Caco-2 (cell line): ENCODE data around the gene SMCO3. TPM values are rescaled to one million over a fixed set of nuclear protein-coding genes. Genes with fewer than 3 reads are reported as not detected.

ENCODE experiments used
- BruUV-seq: library from RNA; stranded (reverse); fragments of 400-500 nt; replicated peaks from 2 replicates; lab custom pipeline; 2021; lab: Mats Ljungman, UMichigan
- CTCF ChIA-PET: fragments of 300-600 bp; sonication (Branson Sonifier 250); formaldehyde crosslinking; loops from one replicate; lab custom pipeline; 2022; ENCODE audit warnings: antibody characterized with exemption; lab: Charles Lee
- POLR2A ChIA-PET: fragments of 300-600 bp; sonication (Branson Sonifier 250); formaldehyde crosslinking; loops from one replicate; lab custom pipeline; 2022; ENCODE audit warnings: antibody characterized with exemption; lab: Charles Lee
- DNase-seq, 2 experiments: peaks; one replicate each; pipeline versions ENCODE4 v3.0.0 to v3.0.0-alpha.2; 2020 to 2022
- H3K27me3 ChIP-seq: replicated peaks from 2 replicates; pipeline ENCODE4 v1.6.0; 2011; ENCODE audit warnings: low read length; ENCODE audit not compliant: control insufficient read depth, insufficient read depth
- H3K36me3 ChIP-seq: 2 replicates; pipeline ENCODE4 v1.5.1; 2011; ENCODE audit warnings: low read length; ENCODE audit not compliant: control insufficient read depth, insufficient read depth
- H3K4me1 ChIP-seq: fragments of 250-450 bp; sonication (Bioruptor Pico); 2 replicates; pipeline ENCODE4 v1.5.1; 2020; ENCODE audit warnings: mild to moderate bottlenecking
- H3K4me3 ChIP-seq: 2 replicates; pipeline ENCODE4 v1.5.1; 2011; ENCODE audit warnings: low read depth, mild to moderate bottlenecking, control low read depth, low read length
- H3K9me3 ChIP-seq: fragments of 250-450 bp; sonication (Bioruptor Pico); 2 replicates; pipeline ENCODE4 v1.5.1; 2020; ENCODE audit warnings: mild to moderate bottlenecking, moderate library complexity
- H3K27ac Mint-ChIP-seq: one replicate; pipeline ENCODE4 v1.8.0; 2022; ENCODE audit warnings: mixed read lengths; ENCODE audit not compliant: unreplicated experiment
- H3K27me3 Mint-ChIP-seq: one replicate; pipeline ENCODE4 v1.8.0; 2022; ENCODE audit warnings: mixed read lengths; ENCODE audit not compliant: insufficient read depth, unreplicated experiment
- H3K36me3 Mint-ChIP-seq: one replicate; pipeline ENCODE4 v1.8.0; 2022; ENCODE audit warnings: mild to moderate bottlenecking, mixed read lengths; ENCODE audit not compliant: insufficient read depth, unreplicated experiment
- H3K4me1 Mint-ChIP-seq: one replicate; pipeline ENCODE4 v1.8.0; 2022; ENCODE audit warnings: low read depth, mixed read lengths; ENCODE audit not compliant: unreplicated experiment
- H3K4me3 Mint-ChIP-seq: one replicate; pipeline ENCODE4 v1.8.0; 2022; ENCODE audit warnings: mild to moderate bottlenecking, moderate library complexity, mixed read lengths; ENCODE audit not compliant: unreplicated experiment
- H3K9me3 Mint-ChIP-seq: one replicate; pipeline ENCODE4 v1.8.0; 2022; ENCODE audit warnings: mixed read lengths; ENCODE audit not compliant: unreplicated experiment
- intact Hi-C: fragments of 100-400 bp; cut with micrococcal nuclease; formaldehyde crosslinking; loops from one replicate; pipeline ENCODE4 v1.10.0; 2022; ENCODE audit not compliant: unreplicated experiment
- total RNA-seq: library from RNA; stranded (reverse); gene quantifications from 2 replicates; pipeline ENCODE4 v1.2.3, GENCODE V29; 2022
- TF ChIP-seq, protein P1 (sequence below), 2 experiments: fragments of 200-600 bp in 1 of 2; IDR thresholded peaks; 1 replicate in 1 of 2; 2 replicates in 1 of 2; pipeline versions ENCODE4 v1.5.1 to v1.8.0; 2011 to 2022; ENCODE audit warnings: antibody characterized with exemption in 1 of 2, control low read depth in 1 of 2, inconsistent platforms in 1 of 2, low read depth in 1 of 2, low read length in 1 of 2, mild to moderate bottlenecking in 1 of 2, moderate library complexity in 1 of 2; ENCODE audit not compliant: insufficient read depth in 1 of 2, severe bottlenecking in 1 of 2, unreplicated experiment in 1 of 2

The SMCO3 gene
- total RNA-seq, 1 experiment from 2014 or later = not detected

DNA sequence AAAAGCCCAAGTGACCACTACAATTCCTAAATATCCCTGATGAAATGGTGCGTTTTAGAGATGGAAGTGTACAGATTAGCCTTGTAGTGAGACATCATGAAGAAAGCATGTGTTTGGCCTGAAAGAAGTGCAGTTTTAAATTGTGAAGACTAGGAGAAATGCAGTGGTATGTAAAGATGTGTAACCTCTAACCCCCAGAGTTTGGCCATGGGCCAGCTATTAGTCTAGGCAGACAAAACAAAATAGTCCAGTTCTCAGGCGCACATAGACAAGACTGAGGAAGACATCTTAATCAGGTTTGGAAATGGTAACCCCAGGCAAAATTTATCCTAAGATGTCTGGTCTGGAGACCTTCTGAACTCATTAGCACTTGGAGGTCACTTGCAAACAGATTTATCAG lies 34.1 kb downstream of the SMCO3 start:
- peaks cover 25% of the 10 kb centered on the region for H3K4me1 ChIP-seq
- no peak overlapping the region for H3K4me3 Mint-ChIP-seq
- intact Hi-C loops = loop anchor here (5.0 kb wide), 1 partner anchor 268 kb away; no protein-coding TSS in a partner anchor
- no TSS peak for BruUV-seq
- H3K36me3 Mint-ChIP-seq = peaks cover 25% of the 10 kb centered on the region
- POLR2A ChIA-PET = no interaction called here
- no peaks in the 10 kb centered on the region for H3K27me3 Mint-ChIP-seq
- TF ChIP-seq, protein P1, sequence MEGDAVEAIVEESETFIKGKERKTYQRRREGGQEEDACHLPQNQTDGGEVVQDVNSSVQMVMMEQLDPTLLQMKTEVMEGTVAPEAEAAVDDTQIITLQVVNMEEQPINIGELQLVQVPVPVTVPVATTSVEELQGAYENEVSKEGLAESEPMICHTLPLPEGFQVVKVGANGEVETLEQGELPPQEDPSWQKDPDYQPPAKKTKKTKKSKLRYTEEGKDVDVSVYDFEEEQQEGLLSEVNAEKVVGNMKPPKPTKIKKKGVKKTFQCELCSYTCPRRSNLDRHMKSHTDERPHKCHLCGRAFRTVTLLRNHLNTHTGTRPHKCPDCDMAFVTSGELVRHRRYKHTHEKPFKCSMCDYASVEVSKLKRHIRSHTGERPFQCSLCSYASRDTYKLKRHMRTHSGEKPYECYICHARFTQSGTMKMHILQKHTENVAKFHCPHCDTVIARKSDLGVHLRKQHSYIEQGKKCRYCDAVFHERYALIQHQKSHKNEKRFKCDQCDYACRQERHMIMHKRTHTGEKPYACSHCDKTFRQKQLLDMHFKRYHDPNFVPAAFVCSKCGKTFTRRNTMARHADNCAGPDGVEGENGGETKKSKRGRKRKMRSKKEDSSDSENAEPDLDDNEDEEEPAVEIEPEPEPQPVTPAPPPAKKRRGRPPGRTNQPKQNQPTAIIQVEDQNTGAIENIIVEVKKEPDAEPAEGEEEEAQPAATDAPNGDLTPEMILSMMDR (IDR thresholded peaks at IDR 0.05; ENCODE audit: insufficient read depth in 1 of 2, low read depth in 1 of 2, low read length in 1 of 2, severe bottlenecking in 1 of 2, unreplicated experiment in 1 of 2) = no peak
- CTCF ChIA-PET = no interaction called here
- H3K27me3 ChIP-seq = no peaks in the 10 kb centered on the region
- DNase-seq = no peak
- peaks cover 33% of the 10 kb centered on the region for H3K4me1 Mint-ChIP-seq
- H3K4me3 ChIP-seq = no peak overlapping the region
- no peaks in the 10 kb centered on the region for H3K9me3 ChIP-seq
- no peak overlapping the region for H3K27ac Mint-ChIP-seq
- no peaks in the 10 kb centered on the region for H3K36me3 ChIP-seq
- no peaks in the 10 kb centered on the region for H3K9me3 Mint-ChIP-seq

DNA sequence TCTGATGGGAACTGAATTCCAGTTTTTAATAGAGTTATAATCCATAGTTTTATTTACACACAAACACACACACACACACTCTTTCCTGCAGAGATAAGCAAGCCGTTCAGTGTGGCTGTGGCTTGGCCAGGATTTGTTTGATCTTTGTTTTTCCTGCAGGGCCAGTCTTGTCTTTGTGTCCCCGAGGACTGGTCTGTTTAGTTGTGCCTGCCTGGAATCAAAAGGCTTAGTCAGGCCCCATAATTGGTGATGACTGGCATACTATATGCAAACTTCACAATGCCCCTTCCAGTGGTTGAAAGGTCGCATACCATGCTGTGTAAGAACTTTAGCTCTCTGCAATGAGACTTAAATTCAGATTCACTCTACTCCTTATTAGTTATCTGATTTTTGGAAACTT lies 36.7 kb downstream of the SMCO3 start:
- Mint-ChIP-seq H3K27ac (peak overlapping the region; percentile 72), H3K4me1 (peaks cover 33% of the 10 kb centered on the region), H3K9me3 (no peaks in the 10 kb centered on the region), H3K36me3 (peaks cover 30% of the 10 kb centered on the region), H3K27me3 (no peaks in the 10 kb centered on the region), H3K4me3 (peak overlapping the region; percentile 22)
- DNase-seq = peak; percentile 74 to 75
- Histone ChIP-seq H3K36me3 (no peaks in the 10 kb centered on the region), H3K4me1 (peaks cover 25% of the 10 kb centered on the region), H3K4me3 (no peak overlapping the region), H3K9me3 (peaks cover 3% of the 10 kb centered on the region), H3K27me3 (no peaks in the 10 kb centered on the region)
- POLR2A ChIA-PET = interaction anchor here (1.0 kb wide), 1 partner anchor 25 kb away, joined by 7 read pairs; the partner anchor contains the start of gene WBP11
- CTCF ChIA-PET = interaction anchor here (0.6 kb wide), 1 partner anchor 159 kb away, joined by 3 read pairs; no protein-coding TSS in a partner anchor
- intact Hi-C loops = loop anchor here (5.0 kb wide), 1 partner anchor 265 kb away; no protein-coding TSS in a partner anchor
- BruUV-seq = no TSS peak
- TF ChIP-seq, protein P1 (IDR thresholded peaks at IDR 0.05; ENCODE audit: insufficient read depth in 1 of 2, low read depth in 1 of 2, low read length in 1 of 2, severe bottlenecking in 1 of 2, unreplicated experiment in 1 of 2) = no peak

DNA sequence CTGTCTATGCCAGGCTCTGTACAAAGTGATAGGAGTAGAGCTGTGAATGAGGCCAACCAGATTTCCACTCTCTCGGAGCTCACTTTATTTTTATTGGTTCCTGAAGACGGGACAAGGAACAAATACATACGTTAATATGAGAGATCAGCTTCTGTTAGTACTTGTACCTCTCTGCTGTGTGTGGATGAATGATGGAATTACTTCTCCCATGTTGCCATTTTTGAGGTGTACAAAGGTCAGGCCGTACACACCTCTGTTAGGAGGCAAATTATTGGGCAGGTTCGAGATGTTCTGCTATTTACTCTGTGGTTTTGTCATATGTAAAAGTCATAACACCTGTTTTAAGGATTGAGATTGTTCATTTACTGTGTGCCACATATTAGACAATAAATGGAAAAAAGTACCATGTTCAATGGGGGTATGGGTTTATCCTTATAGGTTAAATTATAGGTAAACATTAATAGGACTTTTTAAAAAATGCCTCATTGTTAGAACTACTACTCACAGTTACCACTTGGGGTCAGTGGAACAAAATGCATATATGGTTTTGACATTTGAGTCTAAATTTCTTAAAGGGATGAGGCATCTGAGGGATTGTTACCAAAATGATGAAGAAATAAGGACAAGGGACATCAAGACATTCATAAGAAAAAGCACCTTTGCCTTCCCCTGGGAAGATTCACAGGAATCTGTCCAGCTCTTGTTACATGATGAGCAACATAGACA lies 37.6 kb downstream of the SMCO3 start:
- Histone ChIP-seq H3K9me3 (peaks cover 3% of the 10 kb centered on the region), H3K27me3 (no peaks in the 10 kb centered on the region), H3K36me3 (no peaks in the 10 kb centered on the region), H3K4me1 (peaks cover 30% of the 10 kb centered on the region), H3K4me3 (no peak overlapping the region; the same call in 1 of the 2 replicates)
- no peak for DNase-seq
- Mint-ChIP-seq H3K4me1 (peaks cover 42% of the 10 kb centered on the region), H3K36me3 (peaks cover 38% of the 10 kb centered on the region), H3K27me3 (no peaks in the 10 kb centered on the region), H3K27ac (peak overlapping the region; percentile 97), H3K4me3 (peak overlapping the region; percentile 93), H3K9me3 (no peaks in the 10 kb centered on the region)
- ChIA-PET POLR2A (interaction anchor here (1.0 kb wide), 1 partner anchor 26 kb away, joined by 7 read pairs; the partner anchor contains the start of gene WBP11), CTCF (interaction anchor here (1.4 kb wide), 1 partner anchor 262 kb away, joined by 3 read pairs; no protein-coding TSS in a partner anchor)
- no TSS peak for BruUV-seq
- intact Hi-C loops = loop anchor here (5.0 kb wide), 1 partner anchor 264 kb away; no protein-coding TSS in a partner anchor
- TF ChIP-seq, protein P1 (IDR thresholded peaks at IDR 0.05; ENCODE audit: insufficient read depth in 1 of 2, low read depth in 1 of 2, low read length in 1 of 2, severe bottlenecking in 1 of 2, unreplicated experiment in 1 of 2) = peak; percentile 21 to 26
